Hepatocyte (in vitro differentiated cells): ENCODE measurements around the gene TIMP4.

ENCODE experiments used
- EZH2phosphoT487 ChIP-seq: fragments of 200-600 bp; sonication (generic); IDR thresholded peaks from one replicate; pipeline ENCODE4 v1.6.1; 2018; ENCODE audit warnings: antibody characterized with exemption, mild to moderate bottlenecking, low read depth, moderate library complexity; ENCODE audit not compliant: unreplicated experiment, severe bottlenecking
- TF ChIP-seq, protein P1 (sequence below): fragments of 200-600 bp; sonication (generic); IDR thresholded peaks from 2 replicates; pipeline ENCODE4 v1.5.1; 2016; ENCODE audit warnings: antibody characterized with exemption, mild to moderate bottlenecking; ENCODE audit not compliant: poor library complexity

DNA sequence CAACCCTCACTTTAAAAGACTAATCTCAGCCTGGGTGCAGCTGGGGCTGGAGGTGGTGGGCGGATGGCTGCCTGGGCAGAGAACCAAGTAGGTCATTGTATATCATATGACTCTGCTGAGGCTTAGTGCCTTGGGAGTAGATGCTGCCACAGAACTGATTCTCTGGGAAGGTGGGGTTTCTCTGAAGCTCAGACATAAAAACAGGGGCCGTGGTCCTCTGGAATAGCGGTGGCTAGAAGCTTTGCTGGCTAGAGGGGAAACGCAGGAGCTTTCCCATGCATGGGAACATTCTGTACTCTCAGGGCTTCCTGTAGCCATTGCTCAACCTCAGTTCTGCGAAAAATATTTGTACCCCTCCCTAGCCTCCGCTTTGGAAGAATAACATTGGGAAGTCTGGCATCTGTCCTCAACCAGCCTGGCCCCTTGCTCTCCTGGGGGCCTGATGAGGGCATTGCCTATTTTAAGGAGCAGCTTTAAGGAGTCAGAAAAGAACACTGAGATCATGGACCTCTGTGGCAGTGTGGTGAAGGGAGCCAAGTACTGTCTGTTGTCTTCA is 14.7 kb downstream of the TIMP4 start:
- no peak for TF ChIP-seq EZH2phosphoT487
- TF ChIP-seq, protein P1, sequence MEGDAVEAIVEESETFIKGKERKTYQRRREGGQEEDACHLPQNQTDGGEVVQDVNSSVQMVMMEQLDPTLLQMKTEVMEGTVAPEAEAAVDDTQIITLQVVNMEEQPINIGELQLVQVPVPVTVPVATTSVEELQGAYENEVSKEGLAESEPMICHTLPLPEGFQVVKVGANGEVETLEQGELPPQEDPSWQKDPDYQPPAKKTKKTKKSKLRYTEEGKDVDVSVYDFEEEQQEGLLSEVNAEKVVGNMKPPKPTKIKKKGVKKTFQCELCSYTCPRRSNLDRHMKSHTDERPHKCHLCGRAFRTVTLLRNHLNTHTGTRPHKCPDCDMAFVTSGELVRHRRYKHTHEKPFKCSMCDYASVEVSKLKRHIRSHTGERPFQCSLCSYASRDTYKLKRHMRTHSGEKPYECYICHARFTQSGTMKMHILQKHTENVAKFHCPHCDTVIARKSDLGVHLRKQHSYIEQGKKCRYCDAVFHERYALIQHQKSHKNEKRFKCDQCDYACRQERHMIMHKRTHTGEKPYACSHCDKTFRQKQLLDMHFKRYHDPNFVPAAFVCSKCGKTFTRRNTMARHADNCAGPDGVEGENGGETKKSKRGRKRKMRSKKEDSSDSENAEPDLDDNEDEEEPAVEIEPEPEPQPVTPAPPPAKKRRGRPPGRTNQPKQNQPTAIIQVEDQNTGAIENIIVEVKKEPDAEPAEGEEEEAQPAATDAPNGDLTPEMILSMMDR, result no peak
